ENCODE results near the gene YY1. TPM values are rescaled to one million over a fixed set of nuclear protein-coding genes. Genes with fewer than 3 reads are reported as not detected.

YY1 gene
- total RNA-seq, 6 donors from 2014 or later = 35.6 to 70.4 (median 52.4) TPM

DNA sequence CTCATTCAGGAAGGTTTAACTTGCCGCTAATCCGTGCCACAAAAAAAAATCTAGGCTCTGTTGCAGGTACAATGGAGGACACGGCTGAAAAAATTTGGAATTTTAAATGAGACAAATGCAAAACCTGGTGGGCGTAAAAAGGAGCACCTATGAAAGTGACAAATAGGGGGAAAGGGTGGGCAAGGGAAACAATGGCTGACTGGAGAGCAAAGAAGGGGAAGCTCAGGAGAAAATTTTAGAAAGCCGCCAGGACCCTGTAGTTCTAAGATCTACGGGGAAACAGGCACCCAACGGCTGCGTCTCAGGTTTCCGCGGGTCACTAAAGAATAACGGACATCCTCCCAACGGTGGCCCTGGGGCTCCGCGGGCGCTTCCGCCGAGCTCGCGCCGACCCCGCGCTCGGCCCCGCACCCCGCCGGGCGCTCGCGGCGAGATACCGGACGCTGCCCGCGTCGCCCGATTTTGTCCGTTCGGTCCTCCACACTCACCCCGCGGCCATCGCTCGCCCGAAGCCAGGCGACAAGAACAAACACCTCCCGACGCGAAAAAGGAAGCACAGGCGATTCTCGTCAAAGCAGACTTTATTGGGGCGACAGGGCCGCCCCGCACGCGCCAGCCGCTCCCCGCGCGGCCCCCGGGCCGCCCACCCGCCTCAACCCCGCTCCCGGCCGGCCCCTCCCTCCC lies 1.1 kb upstream of the YY1 start:
- Histone ChIP-seq H3K9me3 (no peaks in the 10 kb centered on the region), H3K27me3 (no peaks in the 10 kb centered on the region), H3K36me3 (no peaks in the 10 kb centered on the region), H3K4me1 (peaks cover 32 to 47% (median 39%) of the 10 kb centered on the region in 4 donors), H3K4me3 (peak overlapping the region; percentile 63 to 100 (median 85)), H3K27ac (peak overlapping the region; percentile 98 to 100 (median 100))
- TF ChIP-seq POLR2A (IDR thresholded peaks at IDR 0.05) (no peak), POLR2AphosphoS5 (IDR thresholded peaks at IDR 0.05) (no peak), EP300 (IDR thresholded peaks at IDR 0.05) (no peak)
- TF ChIP-seq, protein P1, sequence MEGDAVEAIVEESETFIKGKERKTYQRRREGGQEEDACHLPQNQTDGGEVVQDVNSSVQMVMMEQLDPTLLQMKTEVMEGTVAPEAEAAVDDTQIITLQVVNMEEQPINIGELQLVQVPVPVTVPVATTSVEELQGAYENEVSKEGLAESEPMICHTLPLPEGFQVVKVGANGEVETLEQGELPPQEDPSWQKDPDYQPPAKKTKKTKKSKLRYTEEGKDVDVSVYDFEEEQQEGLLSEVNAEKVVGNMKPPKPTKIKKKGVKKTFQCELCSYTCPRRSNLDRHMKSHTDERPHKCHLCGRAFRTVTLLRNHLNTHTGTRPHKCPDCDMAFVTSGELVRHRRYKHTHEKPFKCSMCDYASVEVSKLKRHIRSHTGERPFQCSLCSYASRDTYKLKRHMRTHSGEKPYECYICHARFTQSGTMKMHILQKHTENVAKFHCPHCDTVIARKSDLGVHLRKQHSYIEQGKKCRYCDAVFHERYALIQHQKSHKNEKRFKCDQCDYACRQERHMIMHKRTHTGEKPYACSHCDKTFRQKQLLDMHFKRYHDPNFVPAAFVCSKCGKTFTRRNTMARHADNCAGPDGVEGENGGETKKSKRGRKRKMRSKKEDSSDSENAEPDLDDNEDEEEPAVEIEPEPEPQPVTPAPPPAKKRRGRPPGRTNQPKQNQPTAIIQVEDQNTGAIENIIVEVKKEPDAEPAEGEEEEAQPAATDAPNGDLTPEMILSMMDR (IDR thresholded peaks at IDR 0.05) = no peak
- ATAC-seq (ENCODE audit: low FRiP score in 2 of 2) (peak in 1 of 2 donors; percentile 12), DNase-seq (peak in 1 of 2 donors; percentile 68)
- 0 to 1% methylated on average over 14 to 57 of the region's 64 CpGs for WGBS, 2 donors

DNA sequence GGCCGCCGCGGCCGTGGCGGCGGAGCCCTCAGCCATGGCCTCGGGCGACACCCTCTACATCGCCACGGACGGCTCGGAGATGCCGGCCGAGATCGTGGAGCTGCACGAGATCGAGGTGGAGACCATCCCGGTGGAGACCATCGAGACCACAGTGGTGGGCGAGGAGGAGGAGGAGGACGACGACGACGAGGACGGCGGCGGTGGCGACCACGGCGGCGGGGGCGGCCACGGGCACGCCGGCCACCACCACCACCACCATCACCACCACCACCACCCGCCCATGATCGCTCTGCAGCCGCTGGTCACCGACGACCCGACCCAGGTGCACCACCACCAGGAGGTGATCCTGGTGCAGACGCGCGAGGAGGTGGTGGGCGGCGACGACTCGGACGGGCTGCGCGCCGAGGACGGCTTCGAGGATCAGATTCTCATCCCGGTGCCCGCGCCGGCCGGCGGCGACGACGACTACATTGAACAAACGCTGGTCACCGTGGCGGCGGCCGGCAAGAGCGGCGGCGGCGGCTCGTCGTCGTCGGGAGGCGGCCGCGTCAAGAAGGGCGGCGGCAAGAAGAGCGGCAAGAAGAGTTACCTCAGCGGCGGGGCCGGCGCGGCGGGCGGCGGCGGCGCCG lies 381 bp downstream of the YY1 start:
- no peaks in the 10 kb centered on the region for H3K9me3 ChIP-seq
- peaks cover 42 to 60% (median 47%) of the 10 kb centered on the region in 4 donors for H3K4me1 ChIP-seq
- peak overlapping the region; percentile 80 to 100 (median 94) for H3K4me3 ChIP-seq
- ATAC-seq (ENCODE audit: low FRiP score in 2 of 2) = no peak
- peak in 1 of 2 donors; percentile 92 for DNase-seq
- H3K27ac ChIP-seq = peak overlapping the region; percentile 98 to 100 (median 100)
- no peaks in the 10 kb centered on the region for H3K36me3 ChIP-seq
- 0 to 1% methylated on average over 29 to 33 of the region's 93 CpGs for WGBS, 2 donors
- H3K27me3 ChIP-seq = no peaks in the 10 kb centered on the region
- no peak for TF ChIP-seq POLR2A (IDR thresholded peaks at IDR 0.05)
- TF ChIP-seq POLR2AphosphoS5 (IDR thresholded peaks at IDR 0.05) = no peak

DNA sequence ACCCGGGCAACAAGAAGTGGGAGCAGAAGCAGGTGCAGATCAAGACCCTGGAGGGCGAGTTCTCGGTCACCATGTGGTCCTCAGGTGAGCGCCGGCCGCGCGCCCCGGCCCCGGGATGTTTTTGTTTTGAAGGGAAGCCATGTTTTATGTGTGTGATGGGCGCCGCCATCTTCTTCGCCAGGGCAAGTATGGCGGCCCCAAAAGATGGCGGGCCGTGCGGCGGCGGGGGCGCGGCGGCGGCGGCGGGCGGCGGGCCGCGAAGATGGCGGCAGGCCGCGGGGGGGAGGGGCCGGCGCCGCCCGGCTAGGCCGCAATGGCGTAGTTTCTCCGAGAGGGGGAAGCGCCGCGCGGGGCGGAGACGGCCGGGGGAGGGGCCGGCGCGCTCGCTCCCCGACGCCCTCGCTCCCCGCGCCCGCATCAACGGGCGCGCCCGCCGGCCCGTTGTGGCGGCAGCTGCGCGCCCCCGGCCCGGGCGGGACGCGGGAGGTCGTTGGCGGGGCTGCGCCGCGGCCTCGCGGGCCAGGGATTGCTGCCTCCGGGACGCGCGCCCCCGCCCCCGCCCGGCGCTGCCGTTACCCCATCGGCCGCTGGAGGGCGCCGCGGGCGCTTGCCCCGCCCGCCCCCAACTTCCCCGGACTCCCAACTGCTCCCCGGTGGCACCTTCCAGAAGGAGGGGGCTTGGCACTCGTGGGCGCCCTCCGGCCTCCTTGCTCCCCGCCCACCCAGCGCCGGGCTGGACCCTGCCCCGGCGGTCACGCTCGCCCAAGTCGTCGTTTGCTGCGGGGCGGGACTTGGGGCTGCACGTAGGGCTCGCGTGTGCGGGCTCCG lies 1.1 kb downstream of the YY1 start:
- peak overlapping the region; percentile 80 to 100 (median 94) for H3K4me3 ChIP-seq
- peak; percentile 84 to 89 for ATAC-seq (ENCODE audit: low FRiP score in 2 of 2)
- H3K27ac ChIP-seq = peak overlapping the region; percentile 98 to 100 (median 100)
- H3K27me3 ChIP-seq = no peaks in the 10 kb centered on the region
- peaks cover 49 to 62% (median 53%) of the 10 kb centered on the region in 4 donors for H3K4me1 ChIP-seq
- H3K9me3 ChIP-seq = no peaks in the 10 kb centered on the region
- H3K36me3 ChIP-seq = no peaks in the 10 kb centered on the region
- WGBS, 2 donors = 0 to 2% methylated on average over 5 to 51 of the region's 115 CpGs
- TF ChIP-seq POLR2A (IDR thresholded peaks at IDR 0.05) (peak in 1 of 4 donors; percentile 62), POLR2AphosphoS5 (IDR thresholded peaks at IDR 0.05) (peak; percentile 63 to 88), EP300 (IDR thresholded peaks at IDR 0.05) (no peak)
- TF ChIP-seq, protein P1 (IDR thresholded peaks at IDR 0.05) = peak; percentile 93 to 96 (median 94)
- DNase-seq = peak; percentile 89 to 98

DNA sequence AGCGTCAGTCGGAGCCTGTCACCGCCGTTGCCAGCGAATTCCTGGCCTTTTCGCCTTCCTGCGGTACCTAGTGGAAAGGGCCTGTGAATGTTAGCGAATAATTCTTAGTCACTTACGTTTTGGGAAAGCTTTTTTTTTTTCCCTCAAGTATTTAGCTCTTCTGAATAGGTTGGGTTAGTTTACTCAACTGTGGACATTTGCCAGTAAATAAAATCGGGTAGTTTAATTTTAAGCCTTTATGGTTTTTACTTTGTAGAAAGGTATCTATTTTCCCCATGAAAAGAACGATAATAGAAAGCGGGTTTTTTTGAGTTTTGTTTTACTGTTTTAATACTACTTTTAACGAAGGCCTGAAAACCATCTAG lies 1.7 kb downstream of the YY1 start:
- ATAC-seq (ENCODE audit: low FRiP score in 2 of 2) (no peak), DNase-seq (no peak)
- no peak for TF ChIP-seq POLR2A (IDR thresholded peaks at IDR 0.05)
- TF ChIP-seq, protein P1 (IDR thresholded peaks at IDR 0.05) = no peak
- TF ChIP-seq POLR2AphosphoS5 (IDR thresholded peaks at IDR 0.05) = no peak
- no peak for TF ChIP-seq EP300 (IDR thresholded peaks at IDR 0.05)
- 1% methylated on average over 13 of the region's 13 CpGs for WGBS, 2 donors
- H3K4me1 ChIP-seq = peaks cover 55 to 68% (median 57%) of the 10 kb centered on the region in 4 donors
- no peaks in the 10 kb centered on the region for H3K36me3 ChIP-seq
- peak overlapping the region; percentile 12 to 100 (median 85) for H3K4me3 ChIP-seq
- no peaks in the 10 kb centered on the region for H3K9me3 ChIP-seq
- peak overlapping the region; percentile 86 to 100 (median 99) for H3K27ac ChIP-seq
- no peaks in the 10 kb centered on the region for H3K27me3 ChIP-seq

DNA sequence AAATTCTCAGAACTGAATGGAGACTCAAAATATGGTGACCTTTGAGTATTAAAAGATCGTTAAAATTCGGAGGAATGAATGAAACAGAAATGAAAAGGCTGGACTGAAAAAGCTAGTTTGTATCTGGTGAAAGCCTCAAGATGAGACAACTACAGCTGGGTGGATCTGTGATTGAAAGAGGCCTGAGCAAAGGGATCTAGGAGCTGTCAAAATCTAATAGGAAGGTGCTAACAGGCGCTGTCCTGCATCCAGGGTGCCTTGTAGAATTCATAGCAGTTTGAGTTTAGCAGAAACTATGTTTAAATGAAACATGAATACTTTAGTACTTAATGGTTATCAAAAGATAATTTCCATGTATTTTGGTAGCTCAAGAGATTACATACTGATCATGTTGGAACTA lies 2.3 kb downstream of the YY1 start:
- 36 to 44% methylated on average over 3 of the region's 3 CpGs for WGBS, 2 donors
- Histone ChIP-seq H3K4me3 (peak overlapping the region in 3 of 4 donors; percentile 80 to 100 (median 90)), H3K36me3 (no peaks in the 10 kb centered on the region), H3K27me3 (no peaks in the 10 kb centered on the region), H3K9me3 (no peaks in the 10 kb centered on the region), H3K27ac (peak overlapping the region; percentile 86 to 100 (median 99)), H3K4me1 (peaks cover 57 to 68% (median 60%) of the 10 kb centered on the region in 4 donors)
- no peak for DNase-seq
- no peak for ATAC-seq (ENCODE audit: low FRiP score in 2 of 2)
- no peak for TF ChIP-seq POLR2A (IDR thresholded peaks at IDR 0.05)

Measured in upper lobe of left lung (tissue), 6 donors.